Activated T-cell treated with anti-CD3 and anti-CD28 coated beads for 24 hours (primary cell): ENCODE measurements around the gene TACC3.

Experiments used
- DNase-seq: peaks from one replicate; pipeline ENCODE4 v3.0.0-alpha.2; 2020; ENCODE audit warnings: low read depth

TACC3 gene

DNA sequence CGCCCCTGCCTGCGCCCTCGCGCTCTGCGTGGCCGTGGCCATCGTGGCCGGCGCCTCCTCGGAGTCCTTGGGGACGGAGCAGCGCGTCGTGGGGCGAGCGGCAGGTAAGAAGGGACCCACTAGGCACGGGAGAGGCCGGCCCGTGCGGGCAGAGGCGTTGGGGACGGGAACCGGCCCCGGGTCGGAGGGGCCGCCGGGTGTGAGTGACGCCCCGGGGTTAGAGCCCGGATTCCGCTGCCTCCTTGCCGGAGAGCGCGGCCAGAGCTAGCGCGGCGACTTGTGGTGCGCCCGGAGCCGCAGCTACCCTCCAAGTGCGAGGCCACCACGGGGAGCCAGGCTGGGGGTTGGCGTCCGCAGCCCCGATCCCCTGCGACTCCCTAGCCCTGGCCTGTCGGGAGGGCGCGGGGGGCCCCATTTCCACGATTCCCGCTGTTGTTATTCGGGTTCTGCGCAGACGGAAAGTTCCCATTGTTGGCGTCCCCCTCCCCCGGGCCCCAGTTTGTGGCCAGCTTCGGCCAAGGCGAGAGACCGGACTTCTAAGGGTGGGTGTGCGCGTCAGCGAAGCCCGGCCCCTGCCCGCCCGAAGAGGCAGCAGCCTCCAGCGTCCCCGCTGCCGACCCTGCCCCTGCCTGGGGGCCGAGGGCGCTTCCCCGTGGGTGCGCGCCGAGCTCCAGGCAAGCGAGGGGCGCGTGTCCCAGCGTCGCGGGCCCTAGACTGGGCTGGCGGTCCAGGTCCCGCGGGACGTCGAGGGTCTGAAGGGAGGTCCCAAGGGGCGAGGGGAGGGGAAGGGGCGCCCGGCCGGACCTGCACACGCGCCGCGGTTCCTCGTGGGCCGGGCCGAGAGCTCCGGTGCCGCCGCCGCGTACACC is 72.9 kb downstream of the TACC3 start:
- DNase-seq: no peak
